HK-2 (cell line): ENCODE results near the gene CENPB.

ENCODE experiments used
- DNase-seq: peaks from one replicate; pipeline ENCODE4 v3.0.0-alpha.2; 2018; ENCODE audit not compliant: unreplicated experiment

Gene CENPB

DNA sequence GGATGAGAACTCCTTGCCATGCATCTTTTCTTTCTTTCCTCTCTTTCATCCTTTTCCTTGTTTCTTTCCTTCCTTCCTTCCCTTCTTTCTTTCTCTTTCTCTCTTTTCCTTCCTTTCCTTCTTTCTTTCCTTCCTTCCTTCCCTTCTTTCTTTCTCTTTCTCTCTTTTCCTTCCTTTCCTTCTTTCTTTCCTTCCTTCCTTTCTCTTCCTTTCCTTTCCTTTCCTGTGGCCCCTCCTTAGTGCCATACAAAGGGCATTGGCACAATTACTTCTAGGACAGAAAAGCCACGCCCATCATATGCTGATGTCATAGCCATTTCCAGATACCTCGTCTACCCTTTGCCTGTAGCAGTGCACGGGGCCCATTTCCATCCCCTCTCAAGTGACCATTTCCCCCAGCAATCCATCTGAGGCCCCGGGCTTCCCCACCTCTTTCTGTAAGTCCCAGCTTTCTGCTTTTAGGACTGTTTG lies 2.2 kb upstream of the CENPB start:
- DNase-seq = no peak

DNA sequence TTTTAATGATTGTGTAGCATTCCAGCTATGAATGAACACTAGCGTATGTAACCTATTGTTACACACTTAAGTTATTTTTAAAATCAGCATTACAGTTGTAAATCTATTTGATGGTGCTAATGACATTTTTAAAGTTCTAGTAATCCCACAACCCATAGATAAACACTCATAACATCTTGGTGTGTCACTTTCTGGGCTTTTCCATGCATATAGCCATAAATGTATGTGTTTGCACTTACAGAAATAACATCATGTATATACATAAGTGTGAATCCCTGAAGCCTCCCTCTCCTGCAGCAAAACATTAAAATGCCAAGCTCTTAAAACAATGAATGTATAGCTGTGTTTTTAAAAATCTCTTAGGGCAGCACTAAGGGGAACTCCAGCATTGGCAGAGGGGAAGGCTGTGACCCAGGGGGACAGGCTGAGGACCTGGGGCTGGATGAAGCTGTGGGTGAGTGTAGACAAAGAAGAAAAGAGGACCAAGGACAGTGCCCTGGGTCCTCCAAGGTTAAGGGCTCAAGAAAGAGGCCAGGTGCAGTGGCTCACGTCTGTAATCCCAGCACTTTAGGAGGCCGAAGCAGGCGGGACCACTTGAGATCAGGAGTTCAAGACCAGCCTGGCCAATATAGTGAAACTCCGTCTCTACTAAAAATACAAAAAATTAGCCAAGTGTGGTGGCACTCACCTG lies 929 bp upstream of the CENPB start:
- no peak for DNase-seq

DNA sequence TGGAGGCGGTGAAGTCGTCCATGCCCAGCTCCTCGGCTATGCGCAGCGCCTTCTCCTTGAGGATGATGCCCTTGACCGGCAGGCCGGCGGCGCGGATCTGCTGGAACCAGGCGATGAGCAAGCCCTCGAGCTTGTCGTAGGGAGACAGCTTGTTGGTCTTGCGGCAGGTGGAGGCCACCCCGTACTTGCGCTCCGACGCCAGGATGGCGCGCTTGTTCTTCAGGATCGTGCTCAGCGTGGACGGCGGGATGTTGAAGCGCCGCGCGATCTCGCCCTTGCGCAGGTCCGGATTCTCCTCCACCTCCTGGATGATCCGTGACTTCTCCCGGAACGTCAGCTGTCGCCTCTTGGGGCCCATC lies 435 bp downstream of the CENPB start:
- DNase-seq = peak; percentile 67

DNA sequence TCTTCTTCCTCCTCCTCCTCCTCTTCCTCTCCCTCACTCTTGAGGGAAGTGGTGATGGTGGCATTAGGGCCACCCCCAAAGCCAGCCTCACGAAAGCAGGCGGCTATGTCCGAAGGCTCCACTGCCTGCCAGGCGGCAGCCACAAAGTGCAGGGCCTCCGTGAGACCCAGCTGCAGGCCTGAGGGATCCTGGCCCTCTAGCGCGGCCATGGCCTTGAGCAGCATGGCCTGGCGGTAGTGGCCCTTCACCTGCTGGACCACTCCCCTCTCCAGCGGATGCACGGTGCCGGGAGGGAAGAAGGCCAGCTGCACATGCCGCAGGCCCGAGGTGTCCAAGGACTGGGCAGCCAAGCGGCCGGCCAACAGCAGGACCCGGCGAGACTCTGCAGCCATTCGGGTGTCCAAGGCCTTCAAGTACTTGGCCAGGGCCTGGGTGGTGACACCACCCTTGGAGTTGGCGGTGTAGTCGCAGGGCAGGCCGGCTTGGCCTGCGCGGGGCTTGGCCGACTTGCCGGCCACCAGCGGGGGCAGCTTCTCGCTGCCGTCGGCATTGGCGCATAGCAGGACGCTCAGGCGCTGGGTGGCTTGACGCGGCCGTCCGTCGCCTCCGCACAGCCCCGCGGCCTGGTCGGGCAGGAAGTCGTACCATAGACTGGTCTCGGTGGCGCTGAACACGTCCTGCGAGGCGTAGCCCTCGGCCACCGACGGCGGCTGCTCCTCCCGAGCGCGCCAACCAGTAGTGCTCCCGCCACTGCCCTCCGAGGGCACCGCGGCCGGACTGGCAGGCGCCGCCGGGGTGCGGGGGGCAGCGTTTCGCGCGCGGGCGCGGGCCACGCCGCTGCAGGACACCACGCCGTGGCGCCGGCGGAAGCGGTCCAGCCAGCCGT lies 1.1 kb downstream of the CENPB start:
- DNase-seq = no peak

DNA sequence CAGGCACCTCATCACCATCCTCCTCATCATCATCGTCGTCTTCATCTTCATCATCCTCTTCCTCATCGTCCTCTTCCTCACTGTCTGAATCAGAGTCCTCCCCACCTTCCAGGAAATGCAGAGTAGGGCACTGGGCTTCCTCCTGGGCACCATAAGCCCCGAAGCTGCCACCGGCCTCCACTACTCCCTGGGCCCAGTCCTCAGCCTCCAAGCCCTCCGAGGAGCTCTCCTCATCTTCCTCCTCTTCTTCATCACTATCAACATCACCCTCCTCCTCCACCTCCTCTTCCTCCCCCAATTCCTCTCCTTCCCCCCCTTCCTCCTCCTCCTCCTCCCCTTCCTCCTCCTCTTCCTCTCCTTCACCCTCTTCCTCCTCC lies 1.7 kb downstream of the CENPB start:
- no peak for DNase-seq

DNA sequence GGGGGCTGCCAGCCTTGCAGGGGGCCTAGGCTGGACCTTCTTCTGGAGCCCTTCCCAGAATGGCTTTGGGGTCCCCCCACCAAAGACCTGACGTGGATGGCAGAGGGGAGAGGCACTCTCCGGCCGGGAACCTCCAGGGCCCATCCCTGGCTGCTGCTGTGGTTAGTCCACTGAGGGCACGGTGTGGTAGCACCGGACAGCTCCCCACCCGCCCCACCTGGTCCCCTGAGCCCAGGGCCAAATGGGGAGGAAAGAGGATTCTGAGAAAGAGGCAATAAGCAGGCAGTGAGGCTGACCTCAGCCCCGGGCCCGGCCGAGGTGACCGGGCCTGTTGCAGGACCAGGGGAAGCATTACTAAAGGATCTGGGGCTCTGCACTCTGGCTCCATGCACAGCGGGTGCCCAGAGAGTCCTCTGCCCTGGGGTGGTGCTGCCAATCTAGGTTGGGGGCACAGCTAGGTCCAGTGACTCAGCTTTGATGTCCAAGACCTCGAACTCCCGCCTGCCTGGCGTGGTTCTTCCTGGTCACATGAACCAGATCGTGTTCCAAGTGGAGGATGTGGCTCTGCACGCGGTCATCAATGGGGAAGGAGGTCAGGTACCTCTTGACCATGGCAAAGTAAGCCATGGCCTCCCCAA lies 2.2 kb downstream of the CENPB start:
- DNase-seq = no peak

DNA sequence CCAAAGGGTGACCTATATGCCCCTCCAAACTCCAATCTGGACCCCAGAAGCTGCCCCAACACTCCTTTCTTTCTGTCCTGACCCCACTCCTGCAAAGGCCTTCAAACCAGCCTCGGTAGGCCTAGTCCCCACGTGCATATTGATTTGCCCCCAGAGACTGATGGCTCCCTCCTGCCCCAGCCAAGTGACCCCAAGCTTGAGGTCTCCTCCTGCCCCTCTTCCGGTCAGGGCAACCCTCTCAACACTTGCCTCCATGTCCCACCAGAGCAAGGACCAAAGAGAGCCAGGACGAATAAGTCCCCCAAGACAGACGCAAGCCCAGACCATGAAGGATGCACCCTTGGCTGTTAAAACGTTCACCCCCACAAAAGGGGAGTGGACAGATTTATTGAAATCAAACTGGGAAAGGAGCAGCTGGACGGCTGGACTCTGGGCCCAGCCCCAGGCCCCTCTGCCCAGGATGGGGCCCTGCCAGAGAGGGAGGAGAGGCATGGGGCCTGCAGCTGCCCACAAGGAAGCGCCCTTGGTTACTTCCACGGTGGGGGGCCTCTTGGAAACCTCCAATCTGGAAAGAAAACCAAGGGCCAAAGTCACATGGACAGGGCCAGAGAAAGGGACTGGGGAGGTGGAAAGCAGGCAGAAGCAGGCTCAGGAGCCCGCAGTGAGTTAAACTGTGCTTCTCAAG lies 2.9 kb downstream of the CENPB start:
- DNase-seq = no peak

DNA sequence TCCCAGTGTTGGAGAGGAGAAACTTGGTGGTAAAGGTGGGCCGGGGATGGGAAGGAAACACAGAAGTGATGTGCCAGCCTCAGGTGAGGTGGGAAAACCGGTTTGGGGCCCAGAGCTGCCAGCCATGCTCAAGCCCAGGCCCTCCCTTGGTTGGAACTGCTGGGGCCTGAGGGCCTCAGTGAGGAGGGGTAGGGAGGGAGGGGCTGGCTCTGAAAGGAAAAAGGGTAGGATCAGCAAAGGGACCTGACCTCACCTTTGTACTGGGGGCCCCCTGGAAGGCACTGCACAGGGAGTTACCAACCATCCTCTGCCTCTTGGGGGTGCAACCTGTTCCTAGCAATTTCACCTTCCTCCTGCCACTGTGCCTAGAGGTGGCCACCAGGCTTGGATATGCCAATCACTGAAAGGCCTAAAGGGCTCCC lies 3.5 kb downstream of the CENPB start:
- DNase-seq = no peak

DNA sequence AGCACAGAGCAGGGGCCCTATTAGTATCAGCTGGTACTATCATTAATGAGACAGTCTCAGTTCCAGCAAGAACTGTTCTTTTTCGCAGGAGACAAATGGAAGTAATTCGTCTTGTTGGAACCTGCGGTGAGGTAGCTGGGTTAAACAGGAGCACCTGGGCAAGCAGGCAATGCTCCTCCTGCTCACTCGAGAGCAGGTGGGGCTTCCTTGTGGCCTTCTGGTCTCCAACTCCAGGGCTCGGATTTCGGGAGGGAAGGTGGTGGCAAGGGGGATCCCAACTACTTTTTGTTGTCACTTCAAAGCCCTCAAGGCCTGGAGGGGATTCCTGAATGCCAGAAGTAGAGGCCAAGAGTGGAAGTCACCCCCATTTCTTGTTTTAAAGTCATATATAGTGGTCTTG lies 3.9 kb downstream of the CENPB start:
- DNase-seq = no peak

DNA sequence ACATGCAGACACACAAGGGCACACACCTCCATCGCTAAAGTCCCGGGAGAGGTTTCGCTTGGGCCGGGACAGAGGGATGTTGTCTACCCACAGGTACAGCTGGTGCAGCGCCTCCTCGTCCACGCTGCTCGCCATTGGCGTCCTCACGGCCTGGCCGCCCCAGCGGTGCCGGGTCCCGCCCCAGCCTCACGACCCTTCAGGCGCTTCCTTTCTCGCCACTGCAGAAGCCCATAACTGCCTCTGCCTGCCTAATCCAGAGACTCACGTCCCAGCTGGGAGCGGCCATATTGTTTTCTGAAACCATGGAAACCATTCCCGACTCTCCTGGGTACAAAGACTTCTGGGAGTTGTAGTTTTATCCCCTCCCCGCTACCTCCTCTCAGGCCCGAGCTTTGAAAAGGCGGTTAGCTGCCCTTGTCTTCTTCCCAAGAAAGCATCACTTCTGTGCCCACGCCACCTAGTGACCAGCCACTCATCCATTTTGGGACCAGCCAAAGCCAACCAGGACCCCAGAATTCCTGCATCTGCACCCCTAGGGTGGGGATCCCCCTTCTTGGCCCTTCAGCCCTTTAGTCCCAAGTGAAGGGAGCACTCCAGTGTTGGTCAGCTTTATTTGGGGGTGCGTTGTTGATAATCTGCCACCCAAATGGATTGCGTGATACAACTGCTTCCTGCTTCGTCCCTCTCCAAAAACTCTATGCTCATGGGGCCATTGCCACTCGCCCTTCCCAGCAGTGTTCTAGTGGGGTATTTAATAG lies 5.2 kb downstream of the CENPB start, which contains the start of gene SPEF1:
SPEF1 (minus strand) TSS at position 296 of the 758 bp plus-strand sequence; CDS start at position 135, 161 bp downstream.
- DNase-seq = peak; percentile 85

DNA sequence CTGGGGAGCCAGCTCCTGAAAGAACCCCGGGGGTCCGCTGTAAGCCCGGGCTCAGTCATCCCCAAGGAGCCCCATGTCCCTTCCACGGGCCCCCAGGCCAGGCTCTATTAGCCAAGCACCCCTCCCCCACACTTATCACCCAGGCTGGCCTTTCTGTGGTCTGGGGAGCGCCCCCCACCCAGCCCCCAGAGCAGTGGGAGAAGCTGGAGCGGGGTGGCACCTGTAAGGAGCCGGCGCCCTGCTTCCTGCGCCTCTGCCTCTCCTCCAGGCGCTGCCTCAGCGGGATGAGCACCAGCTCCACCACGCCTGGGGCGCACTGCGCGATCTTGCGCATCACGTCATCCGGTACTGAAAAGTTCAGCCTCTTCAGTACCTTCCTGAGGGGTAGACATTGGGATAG lies 7.6 kb downstream of the CENPB start:
- no peak for DNase-seq

DNA sequence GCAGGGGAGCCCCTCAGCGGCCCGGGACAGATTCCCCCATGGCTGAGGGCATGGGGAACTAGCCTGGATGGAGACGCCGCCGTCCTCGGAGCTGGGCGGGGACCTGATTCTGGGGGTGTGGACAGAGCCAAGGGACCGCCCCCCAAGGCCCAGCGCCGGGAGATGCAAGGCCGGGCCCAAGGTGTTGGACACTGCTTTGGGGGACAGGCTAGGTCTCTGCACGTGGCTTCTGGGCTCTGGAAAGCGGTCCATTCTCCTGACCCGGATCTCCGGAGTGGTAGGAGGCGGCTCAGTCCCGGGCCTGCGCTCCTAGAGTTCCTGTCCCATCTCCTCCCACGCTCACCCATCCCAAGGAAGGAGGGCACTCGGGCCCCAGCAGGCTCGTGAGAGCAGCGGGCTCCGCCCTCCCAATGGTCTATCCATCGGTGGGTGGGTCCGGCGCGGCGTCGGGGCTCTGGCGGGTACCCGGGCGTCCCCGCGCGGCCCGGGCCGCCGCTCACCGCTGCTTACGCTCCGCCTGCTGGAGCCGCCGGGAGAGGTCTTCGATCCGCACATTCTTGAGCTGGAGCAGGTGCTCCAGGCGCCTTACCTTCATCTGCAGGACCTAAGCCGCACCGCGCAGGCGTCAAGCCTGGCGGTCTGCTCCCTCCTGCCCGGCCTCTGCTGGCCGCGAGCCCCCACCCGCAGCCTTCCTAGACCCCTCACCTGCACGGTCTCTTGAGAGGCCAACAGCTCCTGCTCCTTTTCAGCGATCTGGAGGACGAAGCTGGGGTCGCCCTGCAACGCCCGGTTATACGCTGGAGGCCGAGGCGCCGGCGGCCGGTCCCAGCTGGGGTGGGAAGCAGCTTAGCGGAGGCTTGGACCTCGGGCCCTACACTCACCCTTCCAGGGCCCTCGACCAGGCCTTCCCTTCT lies 8.6 kb downstream of the CENPB start:
- DNase-seq = peak; percentile 63

DNA sequence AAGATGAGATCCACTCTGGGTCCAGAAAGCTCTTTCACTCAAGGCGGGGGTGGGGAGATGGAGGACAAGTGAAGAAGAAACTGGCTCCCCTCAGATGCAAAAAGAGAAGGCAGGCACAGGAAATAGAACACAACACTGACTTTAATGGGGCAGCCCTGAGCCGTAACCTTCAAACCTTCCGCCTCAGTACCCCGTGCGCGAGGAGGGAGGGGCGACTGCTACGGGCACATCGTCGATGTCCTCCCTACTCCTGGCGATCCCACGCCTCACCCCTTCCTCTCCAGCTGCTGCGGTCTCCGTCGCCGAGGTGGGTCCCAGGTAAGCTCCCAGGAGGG lies 9.2 kb downstream of the CENPB start:
- DNase-seq = no peak

DNA sequence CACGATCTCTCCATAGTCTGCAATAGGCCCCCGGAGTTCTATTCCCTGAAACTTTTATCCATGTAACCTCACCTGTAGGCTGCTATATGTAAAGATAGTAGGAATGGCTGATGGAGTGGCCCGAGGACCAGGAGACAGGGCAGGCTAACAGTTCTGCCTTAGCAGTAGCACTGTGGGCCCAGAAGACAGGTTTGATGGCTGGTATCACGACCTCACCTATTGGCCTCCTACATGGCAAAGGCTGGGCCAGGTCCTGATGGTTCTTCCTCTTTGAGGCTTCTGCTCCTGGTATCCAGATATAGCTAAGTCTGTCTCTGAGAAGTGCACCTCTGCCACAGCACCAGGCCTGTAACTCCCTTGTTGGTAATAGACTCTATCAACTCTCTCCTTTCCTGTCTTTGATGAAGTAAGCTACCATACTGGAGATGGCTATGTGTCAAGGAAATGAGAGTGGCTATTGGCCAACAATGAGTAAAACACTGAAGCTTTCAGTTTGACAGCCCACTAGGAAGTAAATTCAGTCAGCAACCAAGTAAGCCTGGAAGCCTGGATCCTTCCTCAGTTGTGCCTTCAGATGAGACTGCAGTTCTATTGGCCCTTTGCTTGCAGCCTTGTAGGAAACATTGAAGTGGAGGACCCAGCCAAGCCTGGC lies 11.0 kb downstream of the CENPB start:
- DNase-seq = no peak

DNA sequence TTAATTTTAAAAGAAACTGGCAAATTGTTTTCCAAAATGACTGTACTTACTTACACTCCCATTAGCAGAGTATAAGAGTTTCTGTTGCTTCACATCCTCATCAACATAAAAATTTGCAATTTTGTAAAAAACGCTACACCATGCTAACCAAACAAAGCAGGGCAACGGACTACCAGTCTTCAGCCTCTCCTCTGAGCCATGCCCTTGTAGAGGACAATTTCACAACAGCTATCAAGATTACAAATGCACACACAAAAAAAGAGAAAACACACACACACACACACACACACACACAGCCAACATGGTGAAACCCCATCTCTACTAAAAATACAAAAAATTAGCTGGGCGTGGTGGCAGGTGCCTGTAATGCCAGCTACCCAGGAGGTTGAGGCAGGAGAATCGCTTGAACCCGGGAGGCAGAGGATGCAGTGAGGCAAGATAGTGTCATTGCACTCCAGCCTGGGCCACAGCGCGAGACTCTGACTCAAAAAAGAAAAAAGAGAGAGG lies 14.9 kb downstream of the CENPB start:
- DNase-seq = no peak

DNA sequence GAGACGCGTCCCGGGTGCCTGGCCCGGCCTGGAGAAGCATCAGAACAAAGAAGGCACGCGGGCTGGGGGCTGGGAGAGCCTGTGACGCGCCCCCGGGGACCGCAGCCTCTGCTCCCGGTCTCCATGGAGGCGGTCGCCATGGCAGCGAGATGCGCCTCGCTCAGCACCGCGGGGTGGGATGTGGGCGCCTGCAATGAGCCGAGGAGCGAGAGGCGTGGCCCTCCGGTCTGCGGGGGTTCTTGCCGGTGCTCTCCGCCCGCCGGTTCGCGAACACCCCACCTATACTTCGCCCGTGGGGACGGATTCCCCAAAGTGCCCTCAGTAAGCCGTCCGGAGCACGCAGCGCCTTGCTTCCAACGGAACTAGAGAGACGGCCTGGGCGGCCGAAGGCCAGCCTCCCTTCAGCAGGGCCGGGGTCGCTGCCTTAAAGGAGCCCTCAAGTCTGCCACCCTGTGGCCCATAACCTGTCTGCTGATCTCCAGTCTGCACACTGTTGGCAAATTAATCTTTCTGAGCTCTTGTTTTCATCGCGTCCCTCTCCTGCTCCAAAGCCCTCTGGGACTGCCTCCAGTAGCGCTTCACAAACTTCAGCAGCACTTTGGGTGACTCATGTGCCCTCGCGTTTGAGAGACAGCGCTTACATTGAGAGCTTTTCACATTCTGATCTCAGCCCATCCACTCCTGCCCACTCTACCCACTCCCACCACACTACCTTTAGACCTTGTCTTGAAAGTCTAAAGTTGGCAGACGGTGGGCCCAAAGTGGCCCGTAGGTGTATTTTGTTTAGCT lies 18.0 kb downstream of the CENPB start:
- peak; percentile 76 for DNase-seq

DNA sequence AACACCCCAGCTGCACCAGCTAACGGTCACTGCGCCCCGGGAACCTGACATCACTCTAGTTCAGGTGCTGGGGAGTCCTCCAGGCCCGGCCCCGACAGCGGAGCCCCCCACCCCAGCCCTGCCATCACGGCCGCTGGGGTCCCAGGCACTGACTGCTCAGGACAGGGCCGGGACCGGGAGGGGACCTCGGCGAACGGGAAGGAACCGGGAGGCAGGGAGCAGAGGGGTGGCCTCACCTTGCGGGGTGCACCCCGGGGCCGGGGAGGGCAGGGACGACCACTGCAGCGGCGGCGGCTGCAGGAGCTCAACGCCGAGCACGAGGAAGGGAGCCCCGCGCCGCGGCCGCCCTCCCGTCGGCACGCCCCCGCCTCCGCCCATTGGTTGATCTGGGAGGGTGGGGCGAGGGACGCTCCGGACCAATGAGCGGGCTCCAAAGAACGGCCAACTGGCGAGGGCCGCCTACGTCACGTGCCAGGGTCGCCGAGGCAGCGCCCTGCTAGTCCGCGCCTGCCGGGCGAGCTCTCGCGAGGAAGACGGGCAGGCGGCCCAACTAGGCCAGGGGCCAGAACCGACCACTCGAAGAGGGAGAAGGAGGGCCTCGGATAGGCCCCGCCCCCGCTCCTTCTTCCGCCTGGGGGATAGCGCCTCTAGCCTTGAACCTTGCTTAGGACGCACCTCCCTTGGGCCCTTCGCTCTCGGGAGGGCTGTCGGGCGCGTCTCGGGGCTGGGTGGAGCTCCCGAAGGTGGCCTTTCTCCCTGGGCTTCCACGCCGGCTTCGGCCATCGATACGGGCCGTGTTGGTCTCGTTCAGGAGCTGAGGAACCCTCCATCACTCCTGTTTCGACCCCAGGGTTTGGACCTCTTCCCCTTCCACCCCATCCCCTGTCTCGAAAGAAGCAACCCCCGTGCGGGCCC lies 18.9 kb downstream of the CENPB start, which contains the start of gene ADISSP:
ADISSP (minus strand) TSS at position 327 of the 915 bp plus-strand sequence. CDS start 7,653 bp downstream, outside the sequence.
- DNase-seq = peak; percentile 100

DNA sequence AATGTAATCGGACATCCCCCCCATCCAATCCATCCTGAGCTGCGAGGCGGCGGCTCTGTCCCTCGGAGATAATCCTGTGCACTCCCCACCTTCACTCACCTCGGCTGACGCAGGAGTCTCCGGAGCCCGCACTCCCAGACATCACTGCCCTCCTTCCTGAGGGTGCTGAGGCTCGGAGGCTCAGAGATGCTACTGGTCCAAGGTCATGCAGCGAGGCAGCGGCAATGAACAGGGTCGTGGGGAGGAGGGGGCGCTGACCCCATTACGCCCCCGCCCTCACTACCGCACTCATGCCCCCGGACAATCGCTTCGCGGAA lies 19.5 kb downstream of the CENPB start:
- no peak for DNase-seq
